ENCODE measurements around the gene GPHB5. TPM values are rescaled to one million over a fixed set of nuclear protein-coding genes. Genes with fewer than 3 reads are reported as not detected.

GPHB5 gene
- total RNA-seq, 3 donors from 2014 or later (not counting 1 experiment from before 2014, with no cell fraction given) = not detected

DNA sequence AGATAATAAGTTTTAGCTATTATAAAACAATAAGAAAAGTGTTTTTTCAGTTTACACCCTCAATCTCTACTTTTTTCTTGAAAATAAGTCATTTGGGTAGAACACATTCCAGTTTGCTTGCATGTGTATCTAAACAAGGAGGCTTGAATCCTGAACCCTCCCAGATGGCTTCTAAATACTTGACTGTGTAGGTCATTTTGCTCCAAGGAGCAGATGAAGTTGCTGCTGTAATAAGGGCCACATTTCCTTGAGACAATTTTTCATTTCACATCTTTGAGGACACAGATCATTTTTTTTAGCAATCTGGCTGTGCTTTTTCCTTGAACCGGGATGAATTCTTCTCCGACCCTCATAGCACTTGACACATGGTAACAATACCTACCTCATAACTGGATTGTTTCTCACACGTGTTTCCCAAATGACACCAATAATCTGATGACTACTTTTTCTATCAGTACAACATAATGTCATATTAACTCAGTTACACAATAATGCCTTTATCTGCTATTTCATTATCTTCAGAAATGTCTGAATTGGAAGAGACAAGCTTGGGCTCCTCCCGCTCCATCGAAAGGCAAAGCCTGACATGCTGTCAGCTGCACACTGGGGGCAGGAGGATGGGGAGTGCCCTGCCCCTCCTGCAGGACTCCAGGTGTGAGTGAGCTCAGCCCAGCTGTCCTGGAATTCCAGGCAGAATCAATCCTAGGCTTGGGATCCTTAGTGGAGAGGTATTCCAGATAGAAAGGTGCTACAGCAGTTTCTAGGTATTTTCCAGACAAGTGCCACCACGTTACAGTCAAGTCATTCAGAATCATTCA is 30.9 kb downstream of the GPHB5 start:
- H3K36me3 ChIP-seq (ENCODE audit: control insufficient read depth, insufficient read depth, low read length) = no peaks in the 10 kb centered on the region
- Mint-ChIP-seq H3K9me3 (no peaks in the 10 kb centered on the region), H3K27me3 (ENCODE audit: low read depth in 2 of 2) (peaks cover 8 to 14% of the 10 kb centered on the region in 2 donors), H3K4me1 (no peaks in the 10 kb centered on the region), H3K4me3 (no peak overlapping the region), H3K27ac (no peak overlapping the region), H3K36me3 (no peaks in the 10 kb centered on the region)
- peaks cover 2% of the 10 kb centered on the region for H3K27me3 ChIP-seq (ENCODE audit: control insufficient read depth, insufficient read depth, low read length)
- H3K27ac ChIP-seq (ENCODE audit: low read length) = no peak overlapping the region
- no peak overlapping the region for H3K4me3 ChIP-seq (ENCODE audit: low read length)
- ATAC-seq (no peak), DNase-seq (no peak)
- H3K9me3 ChIP-seq (ENCODE audit: control insufficient read depth, insufficient read depth, low read length) = no peaks in the 10 kb centered on the region
- TF ChIP-seq, protein P1, sequence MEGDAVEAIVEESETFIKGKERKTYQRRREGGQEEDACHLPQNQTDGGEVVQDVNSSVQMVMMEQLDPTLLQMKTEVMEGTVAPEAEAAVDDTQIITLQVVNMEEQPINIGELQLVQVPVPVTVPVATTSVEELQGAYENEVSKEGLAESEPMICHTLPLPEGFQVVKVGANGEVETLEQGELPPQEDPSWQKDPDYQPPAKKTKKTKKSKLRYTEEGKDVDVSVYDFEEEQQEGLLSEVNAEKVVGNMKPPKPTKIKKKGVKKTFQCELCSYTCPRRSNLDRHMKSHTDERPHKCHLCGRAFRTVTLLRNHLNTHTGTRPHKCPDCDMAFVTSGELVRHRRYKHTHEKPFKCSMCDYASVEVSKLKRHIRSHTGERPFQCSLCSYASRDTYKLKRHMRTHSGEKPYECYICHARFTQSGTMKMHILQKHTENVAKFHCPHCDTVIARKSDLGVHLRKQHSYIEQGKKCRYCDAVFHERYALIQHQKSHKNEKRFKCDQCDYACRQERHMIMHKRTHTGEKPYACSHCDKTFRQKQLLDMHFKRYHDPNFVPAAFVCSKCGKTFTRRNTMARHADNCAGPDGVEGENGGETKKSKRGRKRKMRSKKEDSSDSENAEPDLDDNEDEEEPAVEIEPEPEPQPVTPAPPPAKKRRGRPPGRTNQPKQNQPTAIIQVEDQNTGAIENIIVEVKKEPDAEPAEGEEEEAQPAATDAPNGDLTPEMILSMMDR (IDR thresholded peaks at IDR 0.05) = no peak
- WGBS (ENCODE audit: insufficient coverage) = 88% methylated on average over 6 of the region's 6 CpGs
- H3K4me1 ChIP-seq (ENCODE audit: control insufficient read depth, insufficient read depth, low read length) = no peaks in the 10 kb centered on the region
- intact Hi-C loops (cut with micrococcal nuclease) = no loop called here

DNA sequence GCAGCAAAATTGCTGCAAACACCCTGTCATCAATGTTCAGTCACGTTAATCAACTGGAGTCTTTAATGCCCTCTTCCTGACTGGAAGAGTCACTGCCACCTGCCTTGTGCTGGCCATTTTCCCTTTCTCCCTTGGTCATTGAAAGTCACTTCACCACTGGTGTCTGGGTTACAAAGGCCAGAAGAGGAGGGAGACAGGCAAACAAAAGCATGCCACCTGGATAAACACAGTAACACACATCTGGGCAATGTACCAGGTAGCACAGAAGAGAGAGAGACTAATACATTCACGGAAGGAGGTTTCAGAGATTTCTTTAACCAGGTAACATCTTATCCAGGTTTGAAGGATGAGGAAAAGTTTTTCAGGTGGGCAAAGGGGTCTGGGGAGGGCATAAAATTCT is 32.7 kb downstream of the GPHB5 start:
- no peaks in the 10 kb centered on the region for H3K4me1 Mint-ChIP-seq
- no peak overlapping the region for H3K27ac Mint-ChIP-seq
- intact Hi-C loops (cut with micrococcal nuclease) = no loop called here
- 74% methylated on average over 2 of the region's 2 CpGs for WGBS (ENCODE audit: insufficient coverage)
- no peaks in the 10 kb centered on the region for H3K36me3 ChIP-seq (ENCODE audit: control insufficient read depth, insufficient read depth, low read length)
- no peak overlapping the region for H3K4me3 ChIP-seq (ENCODE audit: low read length)
- no peaks in the 10 kb centered on the region for H3K36me3 Mint-ChIP-seq
- DNase-seq (no peak), ATAC-seq (no peak)
- H3K27me3 ChIP-seq (ENCODE audit: control insufficient read depth, insufficient read depth, low read length) = peaks cover 2% of the 10 kb centered on the region
- TF ChIP-seq, protein P1 (IDR thresholded peaks at IDR 0.05) = no peak
- no peak overlapping the region for H3K4me3 Mint-ChIP-seq
- H3K9me3 Mint-ChIP-seq = no peaks in the 10 kb centered on the region
- H3K27me3 Mint-ChIP-seq (ENCODE audit: low read depth in 2 of 2) = peaks cover 5 to 7% of the 10 kb centered on the region in 2 donors
- H3K27ac ChIP-seq (ENCODE audit: low read length) = no peak overlapping the region
- H3K4me1 ChIP-seq (ENCODE audit: control insufficient read depth, insufficient read depth, low read length) = no peaks in the 10 kb centered on the region
- no peaks in the 10 kb centered on the region for H3K9me3 ChIP-seq (ENCODE audit: control insufficient read depth, insufficient read depth, low read length)

- Mint-ChIP-seq H3K9me3 (no peaks in the 10 kb centered on the region), H3K27me3 (ENCODE audit: low read depth in 2 of 2) (peaks cover 0 to 3% of the 10 kb centered on the region in 2 donors), H3K27ac (no peak overlapping the region), H3K4me1 (no peaks in the 10 kb centered on the region), H3K36me3 (no peaks in the 10 kb centered on the region), H3K4me3 (no peak overlapping the region)
- DNase-seq = no peak
- intact Hi-C loops (cut with micrococcal nuclease) = no loop called here
- TF ChIP-seq, protein P1 (IDR thresholded peaks at IDR 0.05) = no peak
- no peak overlapping the region for H3K4me3 ChIP-seq (ENCODE audit: low read length)
- H3K36me3 ChIP-seq (ENCODE audit: control insufficient read depth, insufficient read depth, low read length) = no peaks in the 10 kb centered on the region
- WGBS (ENCODE audit: insufficient coverage) = 80% methylated on average over 7 of the region's 7 CpGs
- no peaks in the 10 kb centered on the region for H3K9me3 ChIP-seq (ENCODE audit: control insufficient read depth, insufficient read depth, low read length)
- no peak overlapping the region for H3K27ac ChIP-seq (ENCODE audit: low read length)
- peaks cover 2% of the 10 kb centered on the region for H3K27me3 ChIP-seq (ENCODE audit: control insufficient read depth, insufficient read depth, low read length)
- H3K4me1 ChIP-seq (ENCODE audit: control insufficient read depth, insufficient read depth, low read length) = no peaks in the 10 kb centered on the region
- no peak for ATAC-seq
Measured at GRCh38 chr14:63283884-63284248, 34.9 kb downstream of the GPHB5 start.
